ENCODE data around the gene PHF21A.

The PHF21A gene

DNA sequence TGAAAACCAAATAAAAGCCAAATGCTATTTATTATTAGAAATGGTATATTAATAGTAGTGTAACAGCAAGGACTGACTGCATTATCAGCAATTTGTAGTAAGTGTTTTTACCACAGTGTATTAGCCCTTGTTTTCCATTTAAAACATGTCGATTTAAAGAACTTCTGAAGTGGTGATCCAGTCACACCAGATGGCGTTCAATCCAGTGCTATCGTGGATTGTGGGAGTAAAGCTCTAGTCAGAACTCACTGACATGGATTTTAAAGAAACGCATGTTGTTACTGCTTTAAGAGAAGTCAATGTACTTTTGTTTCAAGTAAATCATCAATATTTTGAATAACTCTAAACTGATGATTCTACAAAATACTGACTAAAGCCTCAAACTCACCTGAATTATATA lies 147.7 kb downstream of the PHF21A start:
- no peak for DNase-seq

DNA sequence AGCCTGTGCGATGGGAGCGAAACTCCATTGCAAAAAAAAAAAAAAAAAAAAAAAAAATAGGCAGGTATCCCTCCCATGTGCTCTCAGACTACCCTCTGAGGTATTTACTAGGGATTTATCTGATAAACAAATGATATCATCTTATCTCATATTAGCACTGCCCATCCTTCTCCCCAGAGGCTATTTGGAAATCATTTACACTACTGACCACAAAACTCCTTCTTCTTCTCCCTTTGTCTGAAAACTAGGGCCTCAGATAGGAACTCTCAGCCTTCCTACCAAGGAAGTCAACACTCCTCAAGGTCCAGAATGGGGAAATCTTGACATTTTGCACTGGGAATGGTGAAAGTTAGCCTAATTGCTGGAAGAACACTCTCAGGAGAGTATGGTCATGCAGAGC lies 152.4 kb downstream of the PHF21A start:
- no peak for DNase-seq

DNA sequence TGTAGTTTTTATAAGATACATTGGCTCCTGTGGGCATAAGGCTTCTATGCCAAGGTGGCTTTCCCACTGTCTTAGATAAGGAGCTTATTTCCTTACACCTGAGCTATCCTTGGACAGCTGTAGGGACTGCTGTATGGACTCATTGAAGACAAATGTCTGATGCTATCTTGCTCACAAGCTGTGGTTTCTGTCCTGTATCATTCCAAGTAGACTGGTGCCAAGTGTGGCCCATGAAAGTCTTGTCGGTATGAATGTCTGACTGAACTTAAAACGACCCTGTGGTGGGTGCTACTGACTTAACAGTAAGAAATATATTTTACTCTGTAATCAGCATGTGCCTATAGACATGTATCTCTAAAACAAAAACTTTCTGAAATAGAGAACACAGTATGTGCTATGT lies 153.7 kb downstream of the PHF21A start:
- no peak for DNase-seq

- peak; percentile 35 for DNase-seq
These were observed 156.3 kb downstream of the PHF21A start for GRCh38 chr11:45964911-45965389.

- DNase-seq = no peak
These were observed 159.5 kb downstream of the PHF21A start for GRCh38 chr11:45961751-45962240.

DNA sequence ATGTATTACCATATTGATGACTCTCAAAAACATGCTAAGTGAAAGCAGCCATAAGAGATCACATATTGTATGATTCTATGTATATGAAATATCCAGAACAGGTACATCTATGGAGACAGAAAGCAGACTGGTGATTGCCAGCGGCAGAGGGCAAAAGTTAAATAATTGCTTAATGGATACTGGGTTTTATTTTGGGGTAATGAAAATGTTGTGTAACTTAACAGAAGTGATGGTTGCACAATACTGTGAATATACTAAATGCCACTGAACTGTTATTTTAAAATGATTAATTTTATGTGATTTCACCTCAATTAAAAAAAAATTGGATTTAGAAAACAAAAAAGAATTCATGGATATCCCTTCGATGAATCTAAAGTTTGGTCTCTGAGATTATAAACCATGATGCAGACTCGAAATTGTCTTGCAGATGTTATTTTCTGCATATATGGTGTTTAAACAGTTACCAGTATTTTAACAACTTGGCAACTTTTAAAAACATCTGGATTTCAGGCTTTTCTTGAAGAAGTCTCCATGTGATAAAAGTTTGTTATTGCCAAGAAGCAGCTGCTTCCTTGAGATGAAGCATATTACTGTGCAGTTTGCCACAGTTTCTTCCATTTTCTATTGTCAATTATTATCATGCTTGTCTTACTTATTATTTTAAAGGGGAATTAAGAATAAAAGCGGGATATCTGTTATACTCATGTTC lies 160.7 kb downstream of the PHF21A start:
- DNase-seq = no peak

DNA sequence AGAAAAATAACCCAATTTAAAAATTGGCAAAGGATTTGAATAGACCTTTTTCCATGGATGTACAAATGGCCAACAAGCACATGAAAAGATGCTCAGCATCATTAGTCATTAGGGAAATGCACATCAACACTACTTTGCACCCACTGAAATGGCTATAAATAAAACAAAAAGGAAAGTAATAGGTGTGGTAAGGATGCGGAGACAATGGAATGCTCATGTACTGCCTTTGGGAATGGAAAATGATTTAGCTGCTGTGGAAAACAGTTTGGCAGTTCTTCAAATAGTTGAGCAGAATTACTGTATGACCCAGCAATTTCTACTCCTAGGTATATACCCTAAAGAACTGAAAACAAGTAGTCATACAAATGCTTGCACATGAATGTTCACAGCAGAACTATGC lies 161.4 kb downstream of the PHF21A start:
- no peak for DNase-seq

- no peak for DNase-seq
These were observed 171.3 kb downstream of the PHF21A start for GRCh38 chr11:45949992-45950407.

- DNase-seq = no peak
These were observed 172.9 kb downstream of the PHF21A start for GRCh38 chr11:45948356-45948755.

DNA sequence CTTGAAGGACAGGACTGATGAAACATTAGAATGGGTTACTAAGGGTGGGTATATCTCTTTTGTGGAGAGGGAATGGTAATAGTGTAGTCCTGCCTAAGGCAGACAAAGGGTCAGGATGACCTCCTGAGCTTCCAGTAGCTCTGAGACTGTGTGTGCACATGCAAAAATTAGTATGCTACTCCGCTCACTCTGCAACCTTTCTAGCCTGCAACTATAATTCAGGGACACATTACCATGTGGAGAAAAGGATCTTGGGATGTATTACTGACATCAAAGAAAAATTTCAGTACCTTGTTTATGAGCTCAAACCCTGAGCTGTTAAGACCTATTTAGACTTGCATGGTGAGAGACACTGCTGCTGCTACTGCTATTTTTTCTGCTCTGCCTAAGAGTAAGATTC lies 173.4 kb downstream of the PHF21A start:
- no peak for DNase-seq

GRCh38 chr11:45945397-45945999 lies 175.8 kb downstream of the PHF21A start:
- DNase-seq = no peak

DNA sequence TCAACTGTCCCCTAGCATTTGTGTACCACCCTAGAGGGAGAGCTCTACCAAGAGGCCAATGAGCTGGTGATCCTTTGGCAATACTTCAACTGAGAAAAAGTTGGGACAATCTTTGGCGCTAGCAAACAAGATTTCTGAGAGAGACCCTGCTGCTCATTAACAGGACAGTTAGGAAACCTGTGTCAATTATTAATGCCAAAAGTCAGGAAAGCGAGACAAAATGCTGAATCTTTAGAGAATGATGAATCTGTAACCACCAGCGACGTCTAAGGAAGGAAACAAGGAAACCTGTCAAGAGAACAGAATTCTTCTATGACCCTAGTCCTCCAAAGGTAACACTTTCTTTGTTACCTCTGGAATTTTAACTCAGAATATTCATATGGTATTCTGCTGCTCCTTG lies 178.9 kb downstream of the PHF21A start:
- no peak for DNase-seq

- DNase-seq = no peak
These were observed 180.0 kb downstream of the PHF21A start for GRCh38 chr11:45941285-45941684.

GRCh38 chr11:45939836-45940235 lies 181.4 kb downstream of the PHF21A start:
- DNase-seq = no peak

- DNase-seq = no peak
These were observed 183.3 kb downstream of the PHF21A start for GRCh38 chr11:45937916-45938315.

DNA sequence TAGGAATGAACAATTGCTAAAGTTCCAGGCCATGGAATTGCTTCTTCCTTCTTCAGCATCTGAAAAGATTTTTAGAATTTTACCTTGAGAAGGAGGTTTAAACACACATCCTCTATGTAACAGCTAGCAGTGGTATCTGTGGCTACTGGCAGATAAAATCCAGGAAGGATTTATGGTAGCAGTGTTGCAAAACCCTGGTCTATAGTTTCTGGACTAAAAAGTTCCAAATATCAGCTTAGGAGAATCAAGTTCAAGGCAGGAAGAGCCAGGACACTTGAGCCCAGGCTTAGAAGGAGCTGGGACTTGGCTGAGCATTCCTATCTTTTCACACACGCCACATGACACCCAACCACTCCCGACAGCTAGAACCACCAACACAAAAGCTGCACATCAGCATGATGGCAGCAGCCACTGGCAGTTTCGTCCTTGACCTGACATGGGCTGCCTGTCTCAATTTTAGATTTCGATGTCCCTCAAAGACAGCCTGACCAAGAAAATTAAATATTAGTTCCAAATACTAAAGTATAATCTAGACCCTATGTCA lies 184.7 kb downstream of the PHF21A start:
- no peak for DNase-seq

GRCh38 chr11:45935349-45936064 lies 185.7 kb downstream of the PHF21A start:
- DNase-seq = no peak

DNA sequence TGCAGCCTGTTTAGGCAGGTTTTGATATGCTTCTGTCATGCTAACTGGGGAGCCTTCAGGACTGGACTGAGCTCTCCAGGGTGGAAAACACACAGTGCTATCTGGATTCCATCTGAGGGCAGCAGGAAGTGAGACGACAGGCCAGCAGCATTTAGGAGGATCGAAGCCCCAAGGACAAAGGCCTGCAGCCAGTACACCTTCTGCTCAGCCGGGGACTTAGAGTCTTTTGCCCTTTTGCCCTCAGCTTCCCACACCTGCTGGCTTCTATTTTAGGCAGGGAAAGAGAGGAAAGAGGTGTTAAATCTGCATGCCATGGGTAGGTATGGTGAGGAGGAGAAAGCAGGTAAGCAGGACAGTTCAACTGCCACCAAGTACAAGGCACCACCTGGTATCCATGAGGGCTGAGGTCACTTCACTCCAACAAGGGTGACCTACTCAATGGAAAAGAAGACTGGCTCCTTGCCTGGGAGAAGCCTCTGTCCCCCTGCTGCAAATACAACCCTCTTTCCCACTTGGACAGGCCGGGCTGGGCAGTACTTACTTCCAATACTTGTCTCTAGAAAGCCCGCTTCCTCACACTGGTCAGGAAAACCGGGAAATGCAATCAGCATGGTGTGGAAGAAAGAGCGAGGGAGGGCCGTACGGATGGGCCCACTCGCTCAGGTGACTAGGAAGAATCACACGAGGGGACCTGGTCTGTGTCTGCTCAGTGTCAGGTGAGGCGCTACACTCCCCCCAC lies 186.5 kb downstream of the PHF21A start:
- no peak for DNase-seq

DNA sequence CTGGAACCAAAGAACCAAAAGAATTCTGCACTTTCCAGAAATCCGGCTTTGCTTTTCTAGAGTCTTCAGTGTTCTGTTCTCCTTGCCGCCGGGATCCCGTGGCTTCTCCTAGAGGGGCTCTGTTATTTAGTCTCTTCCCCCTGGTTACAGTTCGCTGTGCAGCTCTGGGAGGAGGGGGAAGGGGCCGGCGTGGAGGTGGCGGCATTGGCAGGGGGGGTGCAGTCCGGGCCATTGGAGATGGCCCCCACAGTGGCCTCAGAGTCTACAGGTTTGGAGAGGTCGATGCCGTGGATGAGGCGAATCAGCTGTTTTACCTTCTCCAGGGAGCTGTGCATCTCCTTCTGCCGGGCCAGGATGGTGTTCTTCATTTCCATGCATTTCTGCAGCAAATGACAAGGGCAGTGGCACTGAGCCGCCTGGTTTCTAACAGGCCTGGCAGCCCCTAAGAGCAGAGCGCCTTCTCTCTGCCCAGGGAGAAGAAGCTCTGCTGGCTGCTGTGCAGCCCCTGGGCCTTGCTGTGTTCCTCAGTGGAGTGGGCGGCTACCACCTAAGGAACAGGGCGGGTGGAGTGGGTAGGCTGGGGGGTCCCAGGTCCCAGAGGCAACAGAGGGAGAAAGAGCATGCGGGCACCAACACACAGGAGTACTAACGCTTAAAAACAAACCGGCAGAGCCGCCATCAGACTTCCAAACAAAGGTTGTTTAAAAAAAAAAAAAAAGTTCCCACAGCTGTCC lies 187.2 kb downstream of the PHF21A start:
- no peak for DNase-seq

DNA sequence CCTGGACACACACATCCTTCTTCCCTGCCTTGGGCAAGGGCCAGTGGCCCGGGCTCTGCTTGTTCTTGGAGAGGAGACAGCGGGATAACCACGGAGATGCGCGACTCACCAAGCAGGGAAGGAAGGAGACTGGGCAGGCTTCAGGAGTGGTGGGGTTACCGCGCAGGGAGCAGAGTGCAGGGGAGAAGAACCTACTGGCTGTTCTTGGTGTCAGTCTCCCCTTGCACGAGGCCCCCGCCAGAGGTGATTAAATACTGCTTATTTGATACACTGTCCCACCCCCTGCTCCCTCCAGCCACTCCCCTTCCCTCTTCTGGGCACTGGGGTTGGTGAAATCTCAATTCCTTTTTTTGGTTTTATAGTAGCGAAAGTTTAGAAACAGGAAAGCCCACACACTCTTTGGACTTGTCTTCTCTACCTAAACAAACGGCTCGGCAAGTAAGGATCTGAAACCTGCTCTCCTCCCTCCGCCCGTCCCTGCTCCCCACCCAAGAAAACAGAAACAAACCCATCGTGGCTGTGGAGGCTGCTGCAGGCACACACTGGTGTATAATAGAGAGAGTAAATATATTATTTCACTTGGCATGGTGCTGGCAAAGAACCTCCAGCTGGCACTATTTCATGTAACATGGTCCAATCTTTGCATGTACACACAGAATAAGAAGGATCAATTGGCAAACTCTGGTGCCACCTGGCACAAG lies 188.0 kb downstream of the PHF21A start:
- DNase-seq = no peak

GRCh38 chr11:45932217-45932616 lies 189.0 kb downstream of the PHF21A start:
- DNase-seq = no peak

GRCh38 chr11:45931739-45932138 lies 189.5 kb downstream of the PHF21A start:
- no peak for DNase-seq
